ENCODE results near the gene ABCE1. TPM values are rescaled to one million over a fixed set of nuclear protein-coding genes. Genes with fewer than 3 reads are reported as not detected.

Gene ABCE1
- 10 to 100 TPM; 35.7 to 78.4 (median 42.5) TPM for total RNA-seq

DNA sequence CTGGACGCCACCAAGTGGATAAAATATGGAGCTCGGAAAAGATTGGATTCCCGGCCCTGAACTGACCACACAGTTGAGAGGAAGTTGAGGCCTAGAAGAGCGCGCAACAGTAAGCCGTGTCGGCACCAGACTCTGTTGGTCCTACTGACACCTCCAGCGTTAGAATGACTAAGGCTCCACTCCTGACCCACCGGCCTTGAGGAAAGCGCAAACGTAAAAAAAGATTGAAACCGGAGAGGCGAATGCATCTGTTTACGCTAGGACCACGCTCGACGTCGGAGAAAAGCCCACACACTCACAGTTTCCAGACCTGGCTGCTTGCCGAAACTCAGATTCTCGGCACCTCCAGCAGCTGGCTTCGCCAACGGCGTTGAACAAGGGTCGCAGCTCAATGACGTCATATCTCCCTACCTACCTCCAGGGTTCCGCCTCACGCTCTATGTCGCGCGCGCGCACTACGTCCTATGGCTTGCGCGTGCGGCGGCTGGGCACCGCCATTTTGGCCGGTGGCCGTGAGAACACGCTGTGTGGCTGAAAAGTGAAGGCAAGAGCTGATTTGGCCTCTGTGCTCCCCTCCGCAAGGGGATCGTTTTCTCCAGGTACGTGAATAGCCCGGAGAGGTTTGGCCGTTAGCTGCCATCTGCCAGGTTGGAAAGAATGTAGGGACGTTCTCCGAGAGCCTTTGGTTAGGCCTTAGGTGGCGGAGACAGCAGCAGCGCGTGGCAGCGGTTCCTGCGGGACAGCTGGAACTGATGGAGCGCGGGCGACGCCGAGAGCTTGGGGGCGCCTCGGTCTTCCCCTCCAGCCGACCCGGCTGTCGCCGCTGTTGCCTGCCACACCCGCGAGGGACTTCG lies at the start of gene ABCE1, which contains the start of gene ANAPC10:
Gene ABCE1, plus strand, starts transcription at position 491 of the 854 bp plus-strand sequence. CDS start 6,102 bp downstream, outside the sequence.
Gene ANAPC10, minus strand, starts transcription at position 376 of the 854 bp plus-strand sequence. CDS start 2,097 bp downstream, outside the sequence.
- intact Hi-C loops (cut with DNase I), result loop anchor here (5.0 kb wide), 1 partner anchor 79 kb away; no protein-coding TSS in a partner anchor
- Histone ChIP-seq H3K4me3 (peak within 1 kb of the TSS; percentile 71 to 88 (median 82)), H3K4me1 (peaks cover 26 to 58% (median 49%) of the 10 kb centered on the region in 4 donors)

DNA sequence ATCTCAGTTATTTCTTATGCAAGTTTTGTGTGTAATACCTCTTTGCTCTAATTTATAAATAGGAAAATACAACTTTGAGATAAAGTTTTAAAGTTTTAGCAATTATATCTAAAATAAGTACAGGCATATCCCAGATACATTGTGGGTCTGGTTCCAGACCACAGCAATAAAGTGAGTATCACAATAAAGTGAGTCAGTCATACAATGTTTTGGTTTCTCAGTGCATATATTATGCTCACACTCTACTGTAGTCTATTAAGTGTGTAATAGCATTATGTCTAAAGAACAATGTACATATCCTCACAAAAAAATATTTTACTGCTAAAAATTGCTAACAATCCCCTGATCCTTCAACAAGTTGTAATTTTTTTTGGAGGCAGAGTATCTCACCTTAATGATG lies 49.3 kb upstream of the ABCE1 start:
- Histone ChIP-seq H3K27me3 (no peaks in the 10 kb centered on the region), H3K4me1 (no peaks in the 10 kb centered on the region), H3K9me3 (no peaks in the 10 kb centered on the region), H3K36me3 (peaks cover 0 to 11% (median 3%) of the 10 kb centered on the region in 4 donors), H3K27ac (replicated peaks in 1 of 4) (no peak overlapping the region), H3K4me3 (no peak overlapping the region)
- TF ChIP-seq POLR2AphosphoS5 (IDR thresholded peaks at IDR 0.05), result no peak
- no peak for TF ChIP-seq CTCF (IDR thresholded peaks at IDR 0.05)
- no peak for TF ChIP-seq POLR2A (IDR thresholded peaks at IDR 0.05; ENCODE audit: low read depth)
- no peak for TF ChIP-seq EP300 (IDR thresholded peaks at IDR 0.05)
- intact Hi-C loops (cut with DNase I), result no loop called here
- DNase-seq (ENCODE audit: extremely low spot score), result no peak

More for the DNA sequence above, at the start of gene ABCE1, which contains the start of gene ANAPC10:
- TF ChIP-seq EP300 (IDR thresholded peaks at IDR 0.05), result no peak
- peak; percentile 1 to 28 (median 26) for TF ChIP-seq CTCF (IDR thresholded peaks at IDR 0.05)
- peak; percentile 87 to 97 for TF ChIP-seq POLR2AphosphoS5 (IDR thresholded peaks at IDR 0.05)
- TF ChIP-seq POLR2A (IDR thresholded peaks at IDR 0.05; ENCODE audit: low read depth), result peak; percentile 25
- DNase-seq (ENCODE audit: extremely low spot score), result peak; percentile 98
- 1% methylated on average over 36 of the region's 67 CpGs for WGBS
- peaks cover 12 to 29% (median 19%) of the 10 kb centered on the region in 4 donors for H3K36me3 ChIP-seq
- peak within 1 kb of the TSS; percentile 90 to 92 (median 91) for H3K27ac ChIP-seq (replicated peaks in 1 of 4)
- H3K27me3 ChIP-seq, result no peaks in the 10 kb centered on the region
- peaks cover 3 to 7% (median 7%) of the 10 kb centered on the region in 4 donors for H3K9me3 ChIP-seq

DNA sequence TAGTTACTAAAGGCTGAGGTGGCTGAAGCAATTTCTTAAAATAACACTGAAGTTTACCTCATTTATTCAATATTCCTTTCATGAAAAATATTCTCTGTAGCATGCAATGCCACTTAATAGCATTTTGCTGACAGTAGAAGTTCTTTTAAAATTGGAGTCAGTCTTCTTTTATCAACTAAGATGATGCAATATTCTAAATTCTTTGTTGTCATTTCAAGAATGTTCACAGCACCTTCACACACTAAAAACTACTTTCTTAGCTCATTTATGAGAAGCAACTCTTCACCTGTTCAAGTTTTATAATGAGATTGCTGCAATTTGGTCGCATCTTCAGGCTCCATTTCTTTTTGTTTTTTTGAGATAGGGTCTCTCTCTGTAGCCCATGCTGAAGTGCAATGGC lies 48.9 kb upstream of the ABCE1 start:
- WGBS, result 100% methylated on average over 1 of the region's 1 CpG
- Histone ChIP-seq H3K27ac (replicated peaks in 1 of 4) (no peak overlapping the region), H3K9me3 (no peaks in the 10 kb centered on the region), H3K4me1 (no peaks in the 10 kb centered on the region), H3K4me3 (no peak overlapping the region), H3K27me3 (no peaks in the 10 kb centered on the region), H3K36me3 (peaks cover 0 to 11% (median 3%) of the 10 kb centered on the region in 4 donors)
- DNase-seq (ENCODE audit: extremely low spot score), result no peak
- TF ChIP-seq POLR2AphosphoS5 (IDR thresholded peaks at IDR 0.05) (no peak), POLR2A (IDR thresholded peaks at IDR 0.05; ENCODE audit: low read depth) (no peak), CTCF (IDR thresholded peaks at IDR 0.05) (no peak)
- intact Hi-C loops (cut with DNase I), result no loop called here

DNA sequence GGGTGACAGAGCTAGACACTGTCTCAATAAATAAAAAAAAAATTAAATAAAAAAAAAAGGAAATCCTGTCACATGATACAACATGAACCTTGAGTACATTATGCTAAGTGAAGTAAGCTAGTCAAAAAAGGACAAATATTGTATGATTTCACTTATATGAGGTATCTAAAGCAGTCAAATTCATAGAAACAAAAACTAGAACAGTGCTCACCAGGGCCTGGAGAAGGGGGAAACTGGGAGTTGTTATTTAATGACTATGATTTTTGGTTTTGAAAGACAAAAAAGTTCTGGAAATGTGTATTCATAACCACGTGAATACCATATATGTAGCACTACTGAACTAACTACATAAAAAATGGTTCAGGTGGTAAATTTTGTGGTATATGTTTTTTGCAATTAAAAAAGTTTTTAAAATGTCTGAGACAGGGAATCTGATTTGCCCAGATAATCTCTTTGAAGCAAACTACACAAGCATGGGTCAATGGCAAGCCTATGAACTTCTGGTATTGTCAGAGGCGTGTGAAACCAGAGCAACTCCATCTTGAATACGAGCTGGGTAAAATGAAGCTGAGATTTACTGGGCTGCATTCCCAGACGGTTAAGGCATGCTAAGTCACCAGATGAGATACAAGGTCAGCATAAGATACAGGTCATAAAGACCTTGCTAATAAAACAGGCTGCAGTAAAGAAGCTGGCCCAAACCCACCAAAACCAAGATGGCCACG lies 42.4 kb upstream of the ABCE1 start:
- no peaks in the 10 kb centered on the region for H3K27me3 ChIP-seq
- no peaks in the 10 kb centered on the region for H3K9me3 ChIP-seq
- H3K27ac ChIP-seq (replicated peaks in 1 of 4), result no peak overlapping the region
- DNase-seq (ENCODE audit: extremely low spot score), result no peak
- no peaks in the 10 kb centered on the region for H3K4me1 ChIP-seq
- intact Hi-C loops (cut with DNase I), result no loop called here
- WGBS, result 91% methylated on average over 5 of the region's 5 CpGs
- no peak overlapping the region for H3K4me3 ChIP-seq
- H3K36me3 ChIP-seq, result peaks cover 0 to 3% (median under 1%) of the 10 kb centered on the region in 4 donors
- no peak for TF ChIP-seq POLR2AphosphoS5 (IDR thresholded peaks at IDR 0.05)
- TF ChIP-seq POLR2A (IDR thresholded peaks at IDR 0.05; ENCODE audit: low read depth), result no peak
- TF ChIP-seq CTCF (IDR thresholded peaks at IDR 0.05), result no peak
- TF ChIP-seq EP300 (IDR thresholded peaks at IDR 0.05), result no peak

All from esophagus muscularis mucosa (tissue), 4 donors.